GM19023 (cell line): ENCODE results near the gene ACOT2.
A peak's percentile ranks its signal among the peaks of the same experiment; 100 is the strongest.
"Not testable (repeated sequence)": the region's sequence is repeated elsewhere in the genome, so short reads cannot be mapped to it uniquely, and the experiment has no call there.

Experiments used
- ATAC-seq: cut with Tn5 transposase; IDR thresholded peaks from one replicate; pipeline ENCODE4 v1.9.1; 2021; ENCODE audit warnings: mild to moderate bottlenecking, moderate library complexity; ENCODE audit not compliant: unreplicated experiment

Gene ACOT2, protein sequence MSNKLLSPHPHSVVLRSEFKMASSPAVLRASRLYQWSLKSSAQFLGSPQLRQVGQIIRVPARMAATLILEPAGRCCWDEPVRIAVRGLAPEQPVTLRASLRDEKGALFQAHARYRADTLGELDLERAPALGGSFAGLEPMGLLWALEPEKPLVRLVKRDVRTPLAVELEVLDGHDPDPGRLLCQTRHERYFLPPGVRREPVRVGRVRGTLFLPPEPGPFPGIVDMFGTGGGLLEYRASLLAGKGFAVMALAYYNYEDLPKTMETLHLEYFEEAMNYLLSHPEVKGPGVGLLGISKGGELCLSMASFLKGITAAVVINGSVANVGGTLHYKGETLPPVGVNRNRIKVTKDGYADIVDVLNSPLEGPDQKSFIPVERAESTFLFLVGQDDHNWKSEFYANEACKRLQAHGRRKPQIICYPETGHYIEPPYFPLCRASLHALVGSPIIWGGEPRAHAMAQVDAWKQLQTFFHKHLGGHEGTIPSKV

DNA sequence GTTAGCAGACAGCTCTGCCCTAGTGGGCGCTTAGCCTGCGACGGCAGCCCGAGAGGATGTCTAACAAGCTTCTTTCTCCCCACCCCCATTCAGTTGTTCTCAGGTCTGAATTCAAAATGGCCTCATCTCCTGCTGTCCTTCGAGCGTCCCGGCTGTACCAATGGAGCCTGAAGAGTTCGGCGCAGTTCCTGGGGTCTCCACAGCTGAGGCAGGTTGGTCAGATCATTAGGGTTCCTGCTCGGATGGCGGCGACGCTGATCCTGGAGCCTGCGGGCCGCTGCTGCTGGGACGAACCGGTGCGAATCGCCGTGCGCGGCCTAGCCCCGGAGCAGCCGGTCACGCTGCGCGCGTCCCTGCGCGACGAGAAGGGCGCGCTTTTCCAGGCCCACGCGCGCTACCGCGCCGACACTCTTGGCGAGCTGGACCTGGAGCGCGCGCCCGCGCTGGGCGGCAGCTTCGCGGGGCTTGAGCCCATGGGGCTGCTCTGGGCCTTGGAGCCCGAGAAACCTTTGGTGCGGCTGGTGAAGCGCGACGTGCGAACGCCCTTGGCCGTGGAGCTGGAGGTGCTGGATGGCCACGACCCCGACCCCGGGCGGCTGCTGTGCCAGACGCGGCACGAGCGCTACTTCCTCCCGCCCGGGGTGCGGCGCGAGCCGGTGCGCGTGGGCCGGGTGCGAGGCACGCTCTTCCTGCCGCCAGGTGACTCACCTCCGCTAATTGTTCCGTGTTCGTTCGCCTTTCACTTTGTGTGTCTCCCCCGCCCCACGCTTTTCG is at the start of gene ACOT2:
Gene ACOT2, plus strand, starts transcription at position 29 of the 774 bp plus-strand sequence. Its CDS starts 28 bp downstream, at position 57.
- ATAC-seq, result peak; percentile 73

DNA sequence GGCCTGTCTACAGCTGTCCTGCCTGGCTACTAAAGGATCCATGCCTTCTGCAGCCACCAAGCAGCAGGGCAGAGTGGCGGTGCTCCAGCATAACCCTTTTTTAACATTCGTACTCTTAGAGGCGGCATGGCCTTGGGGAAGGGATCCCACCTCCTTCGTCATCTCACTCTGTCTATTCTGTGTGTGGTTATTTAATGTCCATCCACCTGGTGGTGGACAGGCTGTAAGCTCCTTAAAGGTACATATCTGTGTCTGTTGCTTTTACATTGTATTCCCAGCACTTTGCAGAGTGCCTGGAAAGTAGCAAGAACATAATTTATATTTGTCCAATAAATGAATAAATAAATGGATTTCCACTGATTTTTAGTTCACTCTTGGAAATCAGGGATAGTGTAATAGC is 47.8 kb upstream of the ACOT2 start:
- ATAC-seq, result no peak

DNA sequence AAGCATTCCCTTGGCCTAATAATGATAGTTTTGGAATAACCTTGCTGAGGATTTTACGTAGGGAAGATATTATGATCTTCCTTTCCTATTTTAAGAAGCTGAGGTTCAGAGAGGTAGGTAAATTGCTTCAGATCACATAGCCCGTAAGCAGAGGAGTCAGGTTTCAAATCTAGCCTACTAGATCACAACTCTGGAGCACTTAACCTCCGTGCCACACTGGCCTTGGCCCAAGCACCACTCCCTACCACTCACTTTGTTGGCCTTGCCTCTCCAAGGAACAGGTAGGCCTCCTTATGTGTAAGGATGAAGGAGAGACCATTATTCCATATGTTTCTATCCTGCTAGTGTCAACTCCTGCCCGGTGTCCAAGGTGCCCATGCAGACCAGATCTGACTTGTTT is 44.5 kb upstream of the ACOT2 start:
- no peak for ATAC-seq

DNA sequence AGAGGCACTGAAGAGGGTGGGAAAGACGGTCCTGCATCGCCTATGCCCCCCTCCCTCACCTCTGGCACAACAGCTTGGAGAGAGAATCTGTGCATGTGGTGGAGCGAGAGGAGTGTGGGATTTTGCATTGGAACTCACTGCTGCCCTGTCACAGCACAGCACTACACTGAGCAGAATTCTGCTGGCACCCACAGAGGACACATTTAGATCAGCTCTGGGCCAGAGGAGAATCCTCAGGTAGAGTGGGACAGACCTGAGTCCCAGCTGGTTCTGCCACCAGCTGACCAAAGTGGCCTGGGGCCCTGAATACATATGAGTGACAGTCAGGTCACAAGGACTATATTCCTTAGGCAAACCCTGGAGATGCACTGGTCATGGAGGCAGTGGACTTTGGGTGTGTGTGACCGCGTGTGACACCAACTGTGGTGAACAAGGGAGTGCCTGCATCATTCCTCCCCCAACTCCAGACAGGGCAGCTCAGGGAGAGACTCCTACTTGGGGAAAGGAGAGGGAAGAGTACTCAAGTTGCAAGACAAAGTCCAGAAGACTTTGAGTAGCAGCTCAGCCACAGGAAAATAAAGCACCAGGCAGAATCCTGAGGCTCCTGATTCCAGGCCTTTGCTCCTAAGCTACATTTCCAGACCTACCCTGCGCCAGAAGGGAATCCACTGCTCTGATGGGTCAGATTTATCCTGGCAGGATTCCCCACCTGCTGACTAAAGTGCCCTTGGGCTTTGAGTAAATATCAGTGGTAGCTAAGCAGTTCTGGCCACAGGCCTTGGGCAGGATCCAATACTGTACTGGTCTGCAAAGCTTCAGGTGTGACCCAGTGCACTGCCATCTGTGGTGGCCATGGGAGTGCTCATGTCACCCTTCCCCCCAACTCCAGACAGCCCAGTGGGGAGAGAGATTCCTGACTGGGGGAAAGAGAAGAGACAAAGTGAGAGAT is 42.7 kb upstream of the ACOT2 start:
- ATAC-seq, result no peak

DNA sequence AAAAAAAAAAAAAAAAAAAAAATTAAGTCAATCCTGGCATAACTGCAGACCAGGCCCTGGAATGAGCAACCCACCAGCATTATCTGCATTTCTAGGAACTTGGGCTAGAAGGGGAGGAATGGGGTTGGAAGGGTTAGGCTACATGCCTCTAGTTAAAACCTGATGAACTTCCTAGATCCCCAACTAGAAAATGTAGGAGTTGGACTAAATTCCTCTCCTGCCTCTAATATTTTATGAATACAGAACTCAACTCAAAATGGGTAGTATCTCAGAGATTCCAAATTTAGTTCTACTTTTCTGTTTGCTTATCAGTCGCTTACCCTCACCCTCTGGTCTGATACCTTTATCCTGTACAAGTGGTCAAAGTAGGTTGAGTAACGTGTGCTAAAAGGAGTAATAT is 39.7 kb upstream of the ACOT2 start:
- not testable (repeated sequence) for ATAC-seq

DNA sequence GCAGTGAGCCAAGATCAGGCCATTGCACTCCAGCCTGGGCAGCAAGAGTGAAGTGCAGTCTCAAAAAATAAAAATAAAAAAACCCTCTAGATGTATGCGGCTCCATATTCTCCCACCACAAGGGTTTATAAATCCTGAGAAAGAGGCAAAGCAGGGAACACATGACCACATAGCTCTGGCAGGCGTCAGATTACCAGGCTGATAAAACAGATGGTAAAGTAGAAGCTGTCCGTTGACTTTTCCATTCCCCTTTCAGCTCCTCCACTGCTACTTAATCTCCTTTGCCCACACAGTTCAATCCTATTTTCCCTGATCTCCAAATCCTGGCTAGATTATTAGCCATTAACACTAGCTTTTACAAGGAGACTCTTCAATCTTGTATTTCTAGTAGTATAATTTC is 37.0 kb upstream of the ACOT2 start:
- ATAC-seq, result not testable (repeated sequence)

DNA sequence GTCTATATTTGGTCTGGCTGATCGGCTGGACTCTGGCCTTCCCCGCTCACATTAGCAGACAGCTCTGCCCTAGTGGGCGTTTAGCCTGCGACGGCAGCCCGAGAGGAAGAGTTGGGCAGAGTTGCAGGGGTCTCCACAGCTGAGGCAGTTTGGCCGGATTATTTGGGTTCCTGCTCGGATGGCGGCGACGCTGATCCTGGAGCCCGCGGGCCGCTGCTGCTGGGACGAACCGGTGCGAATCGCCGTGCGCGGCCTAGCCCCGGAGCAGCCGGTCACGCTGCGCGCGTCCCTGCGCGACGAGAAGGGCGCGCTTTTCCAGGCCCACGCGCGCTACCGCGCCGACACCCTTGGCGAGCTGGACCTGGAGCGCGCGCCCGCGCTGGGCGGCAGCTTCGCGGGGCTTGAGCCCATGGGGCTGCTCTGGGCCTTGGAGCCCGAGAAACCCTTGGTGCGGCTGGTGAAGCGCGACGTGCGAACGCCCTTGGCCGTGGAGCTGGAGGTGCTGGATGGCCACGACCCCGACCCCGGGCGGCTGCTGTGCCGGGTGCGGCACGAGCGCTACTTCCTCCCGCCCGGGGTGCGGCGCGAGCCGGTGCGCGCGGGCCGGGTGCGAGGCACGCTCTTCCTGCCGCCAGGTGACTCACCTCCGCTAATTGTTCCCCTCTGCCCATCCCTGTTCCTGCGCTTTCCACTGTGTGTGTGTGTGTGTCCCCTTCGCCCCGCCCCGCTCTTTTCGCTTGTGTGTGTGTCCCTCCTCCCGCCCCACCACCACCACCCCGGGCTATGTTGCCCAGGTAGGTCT is 31.6 kb upstream of the ACOT2 start:
- not testable (repeated sequence) for ATAC-seq

DNA sequence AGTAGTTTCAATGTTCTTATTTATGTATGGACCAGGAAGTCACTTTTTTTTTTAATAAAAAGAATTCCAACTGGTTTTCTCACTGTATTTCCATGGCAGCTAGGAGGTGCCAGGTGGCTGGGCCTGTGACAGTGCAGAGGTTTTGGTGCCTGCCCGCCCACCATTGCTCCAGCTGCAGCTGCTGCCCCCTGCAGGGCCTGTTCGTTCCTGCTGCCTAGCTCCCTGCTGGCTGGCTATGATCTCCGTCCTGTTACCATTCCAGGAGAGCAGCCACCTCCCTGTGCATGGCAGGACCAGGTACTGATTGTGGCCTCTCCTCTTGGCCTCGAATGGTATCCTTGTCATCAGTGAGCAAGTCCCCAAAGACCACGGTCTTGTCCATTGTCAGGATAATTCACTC is 30.0 kb upstream of the ACOT2 start:
- ATAC-seq, result peak; percentile 85

DNA sequence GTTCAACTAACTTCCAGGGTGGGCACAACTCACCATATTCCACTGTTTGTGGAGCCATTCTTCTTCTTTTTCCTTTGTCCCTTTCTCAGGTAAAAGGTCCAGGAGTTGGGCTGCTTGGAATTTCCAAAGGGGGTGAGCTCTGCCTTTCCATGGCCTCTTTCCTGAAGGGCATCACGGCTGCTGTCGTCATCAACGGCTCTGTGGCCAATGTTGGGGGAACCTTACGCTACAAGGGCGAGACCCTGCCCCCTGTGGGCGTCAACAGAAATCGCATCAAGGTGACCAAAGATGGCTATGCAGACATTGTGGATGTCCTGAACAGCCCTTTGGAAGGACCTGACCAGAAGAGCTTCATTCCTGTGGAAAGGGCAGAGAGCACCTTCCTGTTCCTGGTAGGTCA is 26.1 kb upstream of the ACOT2 start:
- ATAC-seq, result not testable (repeated sequence)

DNA sequence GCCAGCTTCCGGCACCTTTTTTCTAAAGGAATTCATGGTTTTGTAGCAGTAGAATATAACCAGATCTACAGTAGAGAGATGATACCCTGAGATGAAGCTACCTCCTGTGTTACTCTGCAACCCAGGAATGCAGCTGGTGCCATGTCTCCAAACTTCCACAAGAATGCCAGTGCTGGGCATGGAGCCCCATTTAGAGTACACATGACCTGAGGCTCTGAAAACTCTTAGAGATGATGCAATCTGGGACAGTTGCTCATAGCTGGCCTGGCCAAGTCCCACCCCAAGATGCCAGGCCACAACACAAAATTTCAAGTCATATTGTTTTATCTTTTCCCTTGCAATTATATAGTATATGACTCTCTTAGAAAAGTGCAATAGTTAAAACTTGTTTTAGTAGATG is 23.7 kb upstream of the ACOT2 start:
- ATAC-seq, result not testable (repeated sequence)

DNA sequence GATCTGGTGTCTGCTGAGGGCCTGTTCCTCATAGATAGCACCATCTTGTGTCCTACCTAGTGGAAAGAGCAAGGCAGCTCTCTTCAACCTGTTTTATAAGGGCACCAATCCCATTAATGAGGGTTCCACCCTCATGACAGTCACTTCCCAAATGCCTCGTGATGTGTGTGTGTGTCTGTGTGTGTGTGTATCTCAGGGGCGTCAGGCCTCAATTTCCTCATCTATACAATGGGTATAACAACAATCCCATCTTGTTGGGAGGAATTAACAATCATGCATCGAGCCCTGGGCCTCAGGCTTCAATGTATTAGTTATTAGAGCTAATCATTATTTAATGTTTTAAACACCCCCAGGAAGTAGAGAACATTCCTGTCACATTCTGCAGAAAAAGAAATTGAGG is 19.9 kb upstream of the ACOT2 start:
- ATAC-seq, result not testable (repeated sequence)

DNA sequence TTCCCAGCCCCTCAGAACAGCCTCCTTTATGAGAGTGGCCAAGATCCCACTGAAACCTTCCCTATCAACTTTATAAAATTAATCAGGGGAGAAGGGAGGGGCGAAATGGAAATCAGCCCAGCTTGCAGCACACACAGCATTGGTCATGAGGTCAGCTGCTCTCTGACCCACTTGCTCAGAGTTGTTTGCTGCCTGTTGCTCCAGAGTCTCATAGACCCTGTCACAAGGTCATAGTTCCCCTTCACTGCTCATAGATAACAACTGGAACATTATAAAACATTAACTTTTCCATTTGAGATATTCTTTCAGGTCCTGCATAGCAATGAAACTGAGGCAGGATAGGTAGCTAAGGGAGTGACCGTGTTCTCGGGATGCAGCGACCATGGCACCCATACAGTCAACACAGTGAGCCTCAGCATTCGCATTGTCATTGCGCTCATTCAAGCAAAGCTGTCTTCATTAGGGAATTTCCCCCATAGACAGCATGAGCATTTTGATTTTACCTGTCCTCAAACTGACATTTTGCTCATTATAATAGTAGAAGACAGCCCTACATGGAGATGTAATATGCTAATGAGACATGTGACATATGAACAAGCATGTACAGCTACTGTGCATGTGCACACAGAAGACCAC is 19.0 kb upstream of the ACOT2 start:
- ATAC-seq, result not testable (repeated sequence)

DNA sequence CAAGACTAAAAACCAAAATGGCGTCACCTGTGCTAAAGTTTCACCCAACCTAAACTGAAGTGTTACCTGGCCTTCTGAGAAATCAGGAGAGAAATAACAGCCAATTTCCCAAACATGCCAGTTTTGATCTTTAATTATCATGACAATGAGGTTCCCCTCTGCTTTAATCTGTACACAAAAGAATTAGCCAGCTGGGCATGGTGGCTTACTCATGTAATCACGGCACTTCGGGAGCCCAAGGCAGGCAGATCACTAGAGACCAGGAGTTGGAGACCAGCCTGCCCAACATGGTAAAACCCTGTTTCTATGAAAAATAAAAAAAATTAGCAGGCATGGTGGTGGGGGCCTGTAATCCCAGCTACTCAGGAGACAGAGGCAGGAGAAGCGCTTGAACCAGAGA is 15.2 kb upstream of the ACOT2 start:
- no peak for ATAC-seq

DNA sequence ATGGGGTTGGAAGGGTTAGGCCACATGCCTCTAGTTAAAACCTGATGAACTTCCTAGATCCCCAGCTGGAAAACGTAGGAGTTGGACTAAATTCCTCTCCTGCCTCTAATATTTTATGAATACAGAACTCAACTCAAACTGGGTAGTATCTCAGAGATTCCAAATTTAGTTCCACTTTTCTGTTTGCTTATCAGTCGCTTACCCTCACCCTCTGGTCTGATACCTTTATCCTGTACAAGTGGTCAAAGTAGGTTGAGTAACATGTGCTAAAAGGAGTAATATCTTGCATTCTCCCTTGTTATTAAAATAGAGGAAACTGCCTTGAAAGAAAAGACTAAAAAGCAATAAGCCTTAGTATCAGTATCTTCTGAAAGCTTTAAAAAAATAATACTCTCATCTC is 11.8 kb upstream of the ACOT2 start:
- ATAC-seq, result not testable (repeated sequence)

DNA sequence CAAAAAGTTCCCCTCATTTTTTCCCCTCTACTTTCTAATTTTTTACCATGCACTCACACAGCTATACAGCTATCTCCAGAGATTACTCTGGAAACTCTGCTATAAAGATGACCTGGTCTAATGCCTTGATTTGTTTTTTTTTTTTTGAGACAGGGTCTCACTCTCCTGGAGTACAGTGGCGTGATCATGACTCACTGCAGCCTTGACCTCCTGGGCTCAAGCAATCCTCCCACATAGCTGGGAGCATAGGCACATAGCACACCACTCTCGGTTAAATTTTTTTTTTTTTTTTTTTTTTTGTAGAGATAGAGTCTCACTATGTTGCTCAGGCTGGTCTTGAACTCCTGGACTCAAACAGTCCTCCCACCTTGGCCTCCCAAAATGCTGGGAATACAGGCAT is 10.8 kb upstream of the ACOT2 start:
- ATAC-seq, result not testable (repeated sequence)

DNA sequence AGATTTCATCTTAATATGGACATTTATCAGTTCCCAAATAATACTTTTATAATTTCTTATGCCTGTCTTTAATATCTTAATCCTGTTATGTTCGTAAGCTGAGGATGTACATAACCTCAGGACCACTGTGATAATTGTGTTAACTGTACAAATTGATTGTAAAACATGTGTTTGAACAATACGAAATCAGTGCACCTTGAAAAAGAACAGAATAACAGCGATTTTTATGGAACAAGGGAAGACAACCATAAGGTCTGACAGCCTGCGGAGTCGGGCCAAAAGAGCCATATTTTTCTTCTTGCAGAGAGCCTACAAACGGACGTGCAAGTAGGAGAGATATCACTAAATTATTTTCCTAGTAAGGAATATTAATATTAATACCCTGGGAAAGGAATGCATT is 6.8 kb upstream of the ACOT2 start:
- ATAC-seq, result not testable (repeated sequence)

DNA sequence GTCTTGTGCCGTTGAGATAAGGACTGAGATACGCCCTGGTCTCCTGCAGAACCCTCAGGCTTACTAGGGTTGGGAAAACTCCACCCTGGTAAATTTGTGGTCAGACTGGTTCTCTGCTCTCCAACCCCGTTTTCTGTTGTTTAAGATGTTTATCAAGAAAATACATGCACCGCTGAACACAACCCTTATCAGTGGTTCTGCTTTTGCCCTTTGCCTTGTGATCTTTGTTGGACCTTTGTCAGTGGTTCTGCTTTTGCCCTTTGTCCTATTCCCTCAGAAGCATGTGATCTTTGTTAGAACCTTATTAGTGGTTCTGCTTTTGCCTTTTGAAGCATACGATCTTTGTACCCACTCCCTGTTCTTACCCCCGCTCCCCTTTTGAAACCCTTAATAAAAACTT is 6.3 kb upstream of the ACOT2 start:
- ATAC-seq, result not testable (repeated sequence)

DNA sequence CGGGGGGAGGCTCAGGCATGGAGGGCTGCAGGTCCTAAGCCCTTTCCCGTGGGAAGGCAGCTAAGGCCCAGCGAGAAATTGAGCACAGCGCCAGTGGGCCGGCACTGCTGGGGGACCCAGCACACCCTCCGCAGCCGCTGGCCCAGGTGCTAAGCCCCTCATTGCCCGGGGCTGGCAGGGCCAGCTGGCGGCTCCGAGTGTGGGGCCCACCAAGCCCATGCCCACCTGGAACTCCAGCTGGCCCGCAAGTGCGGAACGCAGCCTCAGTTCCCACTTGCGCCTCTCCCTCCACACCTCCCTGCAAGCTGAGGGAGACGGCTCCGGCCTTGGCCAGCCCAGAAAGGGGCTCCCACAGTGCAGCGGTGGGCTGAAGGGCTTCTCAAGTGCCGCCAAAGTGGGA is 2.6 kb upstream of the ACOT2 start:
- not testable (repeated sequence) for ATAC-seq

DNA sequence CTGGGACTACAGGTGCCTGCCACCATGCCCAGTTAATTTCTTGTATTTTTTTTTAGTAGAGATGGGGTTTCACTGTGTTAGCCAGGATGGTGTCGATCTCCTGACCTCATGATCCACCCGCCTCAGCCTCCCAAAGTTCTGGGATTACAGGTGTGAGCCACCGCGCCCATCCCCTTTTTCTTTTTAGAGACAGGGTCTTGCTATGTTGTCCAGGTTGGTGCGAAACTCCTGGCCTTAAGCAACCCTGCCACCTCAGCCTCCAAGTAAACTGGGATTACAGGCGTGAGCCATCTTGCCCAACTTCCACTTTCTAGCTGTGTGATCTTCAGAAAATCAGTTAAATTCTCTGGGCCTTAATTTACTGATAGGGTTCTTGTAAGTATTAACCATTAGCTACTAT is 2.1 kb upstream of the ACOT2 start:
- ATAC-seq, result not testable (repeated sequence)
